AG10803 (cell line): ENCODE results near the gene CDH23.

ENCODE experiments used
- DNase-seq: peaks from one replicate; pipeline ENCODE4 v3.0.0; 2010; ENCODE audit warnings: low read depth
- H3K4me3 ChIP-seq: 2 replicates; pipeline ENCODE4 v1.5.1; 2011; ENCODE audit warnings: mild to moderate bottlenecking, low read length, control low read depth
- CTCF ChIP-seq: conservative IDR thresholded peaks from 2 replicates; pipeline ENCODE4 v1.5.1; 2011; ENCODE audit warnings: mild to moderate bottlenecking, low read length, control low read depth, inconsistent platforms

CDH23 gene

DNA sequence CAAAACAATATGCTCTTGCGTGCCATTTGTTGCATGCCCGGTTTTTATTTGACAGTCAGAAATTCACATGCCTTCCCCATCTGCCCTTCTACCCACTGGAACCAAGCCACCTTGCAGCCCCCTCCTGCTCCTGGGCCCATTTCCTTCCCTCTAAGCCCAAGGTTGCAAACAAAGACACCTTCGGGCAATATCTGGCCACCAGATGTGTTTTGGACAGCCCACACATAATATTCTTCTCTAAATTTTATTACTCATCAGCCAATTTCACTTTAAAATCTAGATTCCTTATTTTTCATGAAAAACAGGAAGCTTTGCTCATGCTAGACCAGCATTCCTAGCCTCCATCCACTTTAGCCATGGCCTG is 341.1 kb downstream of the CDH23 start:
- no peak overlapping the region for H3K4me3 ChIP-seq
- TF ChIP-seq CTCF = no peak
- DNase-seq = peak; percentile 93

- TF ChIP-seq CTCF = no peak
- DNase-seq = no peak
- H3K4me3 ChIP-seq = no peak overlapping the region
Observed at GRCh38 chr10:71739358-71739900, 342.7 kb downstream of the CDH23 start.

DNA sequence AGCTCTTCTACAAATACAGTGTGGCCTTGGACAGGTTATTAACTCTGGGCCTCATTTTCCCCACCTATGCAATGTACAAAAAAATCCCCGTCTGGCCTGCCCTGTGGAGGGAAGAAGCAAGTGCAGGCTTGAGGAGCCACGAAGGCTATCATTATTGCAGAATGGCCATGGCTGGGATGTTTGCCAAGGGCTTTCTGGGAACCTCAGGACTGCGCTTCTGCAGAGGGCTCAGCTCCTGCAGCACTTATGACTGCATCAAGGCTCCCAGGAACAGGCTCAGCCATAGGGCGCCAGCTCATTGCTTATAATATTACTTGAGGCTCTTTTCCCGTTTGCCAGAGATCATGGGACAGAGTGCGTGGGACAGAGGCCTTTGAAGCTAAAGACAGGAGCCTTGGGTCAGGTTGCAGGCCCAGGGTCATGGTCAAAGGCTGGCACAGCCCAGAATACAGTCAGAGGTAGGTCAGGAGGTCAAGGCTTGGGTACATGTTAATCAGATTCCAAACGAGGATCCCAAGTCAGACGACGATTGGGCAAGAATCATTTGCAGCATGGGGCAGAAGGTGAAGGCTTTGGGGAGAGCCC is 343.4 kb downstream of the CDH23 start:
- TF ChIP-seq CTCF = peak; percentile 22; the same call in 1 of the 2 replicates
- H3K4me3 ChIP-seq = no peak overlapping the region
- peak; percentile 78 for DNase-seq

DNA sequence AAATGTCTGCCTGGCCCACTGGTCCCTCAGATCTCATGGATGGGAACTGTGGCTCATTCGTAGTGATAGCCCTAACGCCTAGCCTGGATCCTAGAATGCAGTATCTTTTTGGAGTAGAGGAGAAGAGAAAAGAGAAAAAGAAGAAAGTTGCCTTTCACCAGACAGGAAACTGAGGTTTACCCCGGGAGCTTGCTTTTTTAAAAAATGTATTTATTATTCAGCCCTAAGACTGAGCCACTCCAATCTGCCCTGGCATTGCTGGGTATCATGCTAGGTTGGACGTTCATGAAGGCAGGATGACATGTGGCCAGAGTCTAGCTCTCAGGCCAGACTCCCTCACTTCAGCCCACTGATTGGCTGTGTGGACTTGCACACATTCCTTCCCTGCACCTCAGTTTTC is 344.3 kb downstream of the CDH23 start:
- DNase-seq = no peak
- no peak overlapping the region for H3K4me3 ChIP-seq
- no peak for TF ChIP-seq CTCF

GRCh38 chr10:71741671-71742070 is 345.0 kb downstream of the CDH23 start:
- no peak for TF ChIP-seq CTCF
- H3K4me3 ChIP-seq = no peak overlapping the region
- no peak for DNase-seq

DNA sequence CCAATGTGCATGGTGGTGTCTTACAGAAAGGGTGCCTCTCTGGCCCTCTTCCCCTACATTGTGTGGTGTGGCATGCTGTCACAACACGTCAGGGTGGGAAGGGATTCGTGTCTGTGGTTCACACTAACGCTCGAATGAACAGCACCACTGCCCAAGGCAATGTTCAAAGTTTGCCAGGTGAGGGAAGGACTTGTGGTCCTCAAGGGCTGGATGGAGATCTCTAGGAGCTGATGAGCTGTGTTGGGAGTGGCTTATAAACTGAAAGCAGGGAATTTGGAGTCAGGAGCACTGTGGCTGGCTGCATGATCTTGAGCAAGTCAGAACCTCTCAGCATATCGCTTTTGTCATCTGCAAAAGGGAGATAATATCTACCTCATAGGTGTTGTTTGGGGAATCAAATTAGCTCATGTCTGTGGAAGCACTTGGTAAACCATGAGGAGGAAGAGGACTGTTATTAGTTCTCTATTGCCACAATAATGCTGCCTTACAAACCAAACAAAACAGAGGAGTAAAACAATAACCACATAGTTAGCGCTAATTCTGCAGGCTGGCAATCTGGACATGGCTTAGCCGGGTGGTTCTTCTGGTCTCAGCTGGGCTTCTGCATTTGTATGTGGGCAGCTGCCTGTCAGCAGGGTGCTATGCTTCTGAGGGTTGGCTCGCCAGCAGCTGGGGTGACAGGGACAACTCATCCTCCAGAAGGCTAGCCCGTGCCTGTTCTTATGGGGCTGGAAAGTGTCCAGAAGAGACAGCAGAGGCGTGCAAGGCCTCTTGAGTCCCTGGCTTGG is 345.8 kb downstream of the CDH23 start:
- DNase-seq = no peak

More for the DNA sequence above, 345.8 kb downstream of the CDH23 start:
- H3K4me3 ChIP-seq = no peak overlapping the region
- TF ChIP-seq CTCF = no peak
